NCI-H2029 treated with DMSO at 0.1 percent for 48 hours (cell line): ENCODE measurements around the gene TMEM178B.
"Not testable (repeated sequence)": the region's sequence is repeated elsewhere in the genome, so short reads cannot be mapped to it uniquely, and the experiment has no call there.

Experiments
- DNase-seq: peaks from one replicate; lab custom pipeline; 2025; lab: John Stamatoyannopoulos, UW

The TMEM178B gene

DNA sequence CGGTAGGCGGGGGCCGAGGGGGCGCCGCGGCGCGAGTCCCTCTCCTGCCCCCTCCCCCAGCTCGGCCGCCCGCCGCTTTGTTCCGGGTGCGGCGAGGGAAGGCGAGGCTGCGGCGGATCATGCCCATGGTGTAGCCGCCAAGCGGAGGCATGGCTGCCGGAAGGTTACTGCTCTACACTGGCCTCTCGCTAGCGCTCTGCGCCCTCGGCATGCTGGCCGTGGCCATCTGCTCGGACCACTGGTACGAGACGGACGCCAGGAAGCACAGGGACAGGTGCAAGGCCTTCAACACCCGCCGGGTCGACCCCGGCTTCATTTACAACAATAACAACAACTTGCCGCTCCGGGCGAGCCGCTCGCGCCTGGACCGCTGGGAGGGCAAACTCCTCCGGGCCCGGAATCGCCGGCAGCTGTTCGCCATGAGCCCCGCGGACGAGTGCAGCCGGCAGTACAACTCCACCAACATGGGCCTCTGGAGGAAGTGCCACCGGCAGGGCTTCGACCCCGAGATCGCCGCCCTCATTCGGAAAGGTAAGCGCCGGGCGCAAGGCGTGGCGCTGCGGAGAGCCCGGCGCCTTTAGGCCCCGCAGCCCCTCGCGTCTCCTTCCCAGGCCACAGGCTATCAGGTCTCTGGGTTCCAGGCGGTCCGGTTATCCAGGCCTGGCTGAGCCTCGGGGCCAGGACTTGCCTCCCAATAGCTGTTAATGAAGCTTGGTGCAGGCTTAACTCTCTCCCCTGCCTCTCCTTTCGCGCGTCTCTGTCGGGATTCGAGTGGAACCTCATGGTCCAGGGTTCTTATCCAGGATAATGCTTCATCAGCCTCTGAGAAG, 513 bp downstream of the TMEM178B start:
- peak; percentile 40 for DNase-seq

DNA sequence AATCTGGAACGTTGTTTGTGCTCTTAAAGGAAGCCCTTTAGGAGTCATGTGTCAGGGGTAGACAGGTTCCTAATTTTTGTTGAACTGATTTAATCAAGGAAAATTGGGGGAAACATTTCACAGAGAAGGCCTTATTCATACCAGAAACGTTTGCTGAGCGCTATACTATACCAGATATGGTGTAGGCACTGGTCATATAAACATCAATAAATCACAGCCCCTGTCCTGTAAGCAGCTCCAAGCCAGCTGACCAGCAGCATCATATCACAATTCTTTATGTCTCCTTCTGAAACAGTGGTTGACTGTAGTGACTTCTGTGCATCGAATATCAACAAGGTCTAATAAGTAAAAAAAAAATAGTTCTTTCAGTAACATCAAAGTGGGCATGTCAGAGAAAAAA, 1.1 kb downstream of the TMEM178B start:
- DNase-seq = no peak

GRCh38 chr7:141076377-141076776, 2.5 kb downstream of the TMEM178B start:
- DNase-seq = peak; percentile 77

GRCh38 chr7:141079219-141079618, 5.4 kb downstream of the TMEM178B start:
- DNase-seq = no peak

DNA sequence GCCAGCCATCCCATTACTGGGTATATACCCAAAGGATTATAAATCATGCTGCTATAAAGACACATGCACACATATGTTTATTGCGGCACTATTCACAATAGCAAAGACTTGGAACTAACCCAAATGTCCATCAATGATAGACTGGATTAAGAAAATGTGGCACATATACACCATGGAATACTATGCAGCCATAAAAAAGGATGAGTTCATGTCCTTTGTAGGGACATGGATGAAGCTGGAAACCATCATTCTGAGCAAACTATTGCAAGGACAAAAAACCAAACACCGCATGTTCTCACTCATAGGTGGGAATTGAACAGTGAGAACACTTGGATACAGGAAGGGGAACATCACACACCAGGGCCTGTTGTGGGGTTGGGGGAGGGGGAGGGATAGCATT, 15.6 kb downstream of the TMEM178B start:
- DNase-seq = not testable (repeated sequence)

DNA sequence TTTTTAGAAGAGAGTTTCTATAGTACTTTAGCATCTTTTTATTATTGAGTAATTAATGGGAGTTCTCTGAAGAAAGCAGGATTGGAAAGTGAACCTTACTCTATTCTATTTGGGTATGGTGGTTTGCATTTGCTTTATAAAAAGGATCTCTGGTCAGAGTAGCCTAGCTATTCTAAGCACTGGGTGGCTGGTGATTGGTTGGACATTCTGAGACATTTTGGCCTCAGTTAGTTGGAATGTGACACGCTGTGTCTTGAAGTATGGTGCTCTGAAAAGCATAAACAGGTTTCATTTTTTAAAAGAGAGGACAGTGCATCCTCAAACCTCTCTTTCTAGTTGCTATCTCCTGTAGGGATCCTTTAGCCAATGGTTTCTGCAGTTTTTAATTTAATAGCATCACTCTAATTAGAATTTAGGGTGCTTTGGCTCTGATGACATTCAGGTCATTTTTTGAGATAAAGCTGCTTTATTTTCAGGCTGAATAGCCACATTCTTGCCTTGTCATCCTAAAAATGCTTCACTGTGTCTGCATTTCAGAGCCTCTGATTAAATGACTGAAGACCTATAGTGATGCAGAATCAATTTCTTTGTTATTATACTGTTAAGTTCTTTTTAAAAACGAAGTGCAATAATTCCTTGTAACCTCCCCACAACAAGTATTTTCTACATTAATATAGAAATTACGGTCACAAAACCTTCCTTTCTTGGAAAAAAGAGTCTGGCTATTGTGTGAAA, 20.6 kb downstream of the TMEM178B start:
- DNase-seq = no peak

DNA sequence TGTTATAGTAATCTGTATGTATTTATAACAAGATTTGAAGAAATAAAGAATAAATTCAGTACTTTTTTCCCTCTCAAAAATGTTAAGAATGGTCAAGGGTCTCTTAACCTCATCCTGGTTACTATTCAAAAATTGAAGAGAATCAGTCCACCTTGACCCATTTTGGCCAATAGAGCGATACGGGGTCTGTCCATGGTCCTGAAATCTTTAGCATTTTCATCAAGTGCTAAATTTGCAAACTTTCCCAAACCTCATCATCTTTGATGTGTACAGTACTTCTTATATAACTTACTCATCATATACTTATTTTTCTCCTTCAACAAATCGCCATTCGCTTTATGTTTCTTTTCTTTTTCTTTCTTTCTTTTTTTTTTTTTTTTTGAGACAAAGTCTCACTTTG, 23.6 kb downstream of the TMEM178B start:
- no peak for DNase-seq

- no peak for DNase-seq
Measured at GRCh38 chr7:141102436-141102835, 28.6 kb downstream of the TMEM178B start.

GRCh38 chr7:141103847-141104429, 30.1 kb downstream of the TMEM178B start:
- no peak for DNase-seq

- DNase-seq = no peak
Measured at GRCh38 chr7:141113131-141113530, 39.3 kb downstream of the TMEM178B start.

GRCh38 chr7:141114029-141114664, 40.3 kb downstream of the TMEM178B start:
- DNase-seq = no peak

GRCh38 chr7:141115965-141116364, 42.1 kb downstream of the TMEM178B start:
- peak; percentile 86 for DNase-seq

GRCh38 chr7:141116661-141117060, 42.8 kb downstream of the TMEM178B start:
- DNase-seq = not testable (repeated sequence)

GRCh38 chr7:141118767-141119166, 44.9 kb downstream of the TMEM178B start:
- no peak for DNase-seq

DNA sequence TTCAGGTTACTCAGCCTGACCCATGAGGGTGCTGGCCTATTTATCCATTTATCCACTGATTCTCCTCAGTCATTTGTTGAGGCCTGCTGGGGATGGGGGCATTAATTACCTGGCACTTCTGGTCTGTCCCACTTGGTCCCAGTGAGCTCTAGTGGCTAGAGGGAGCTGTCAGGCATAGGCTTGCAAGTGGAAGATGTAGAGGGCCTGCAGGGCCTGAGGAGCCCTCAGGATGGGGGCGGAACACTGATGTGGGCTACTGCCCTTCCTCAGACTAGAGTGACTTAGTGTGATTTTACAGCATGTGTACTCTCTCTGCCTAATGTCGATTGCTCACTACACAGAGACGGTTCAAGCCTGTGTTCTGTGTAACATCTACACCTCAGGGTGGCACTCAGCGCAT, 45.3 kb downstream of the TMEM178B start:
- no peak for DNase-seq

DNA sequence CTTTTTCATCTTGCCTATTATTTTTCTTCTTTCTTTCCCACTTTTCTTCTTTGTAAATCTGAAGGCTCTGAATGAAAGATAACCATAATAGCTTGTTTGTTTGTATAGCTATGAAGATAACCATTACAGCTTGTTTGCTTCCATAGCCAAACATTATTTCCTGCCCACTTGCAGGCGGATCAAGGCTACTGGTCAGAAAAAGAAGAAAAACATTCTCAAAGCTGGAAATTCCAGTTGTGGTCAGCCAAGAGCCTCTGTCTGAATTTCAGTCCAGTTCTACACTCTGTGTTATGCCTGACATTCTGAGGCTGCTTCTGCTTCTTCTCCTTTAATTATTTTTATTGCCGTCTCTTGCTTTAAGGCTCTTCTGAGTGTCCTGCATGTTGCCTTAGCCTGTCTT, 48.9 kb downstream of the TMEM178B start:
- no peak for DNase-seq

DNA sequence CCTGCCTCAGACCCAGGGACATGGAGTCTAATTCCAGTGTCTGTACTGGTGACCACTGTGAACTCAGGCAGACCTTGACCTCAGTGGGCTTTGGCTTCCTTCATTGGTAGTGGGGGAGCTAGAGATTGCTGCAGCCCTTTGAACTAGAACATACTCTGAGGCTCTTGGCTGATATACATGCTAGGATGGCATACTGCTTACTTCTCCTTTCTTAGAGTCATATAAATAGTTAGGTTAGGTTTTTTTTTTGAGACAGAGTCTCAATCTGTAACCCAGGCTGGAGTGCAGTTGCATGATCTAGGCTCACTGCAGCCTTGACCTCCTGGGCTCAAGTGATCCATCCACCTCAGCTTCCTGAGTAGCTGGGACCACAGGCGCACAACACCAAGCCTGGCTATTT, 49.7 kb downstream of the TMEM178B start:
- no peak for DNase-seq

DNA sequence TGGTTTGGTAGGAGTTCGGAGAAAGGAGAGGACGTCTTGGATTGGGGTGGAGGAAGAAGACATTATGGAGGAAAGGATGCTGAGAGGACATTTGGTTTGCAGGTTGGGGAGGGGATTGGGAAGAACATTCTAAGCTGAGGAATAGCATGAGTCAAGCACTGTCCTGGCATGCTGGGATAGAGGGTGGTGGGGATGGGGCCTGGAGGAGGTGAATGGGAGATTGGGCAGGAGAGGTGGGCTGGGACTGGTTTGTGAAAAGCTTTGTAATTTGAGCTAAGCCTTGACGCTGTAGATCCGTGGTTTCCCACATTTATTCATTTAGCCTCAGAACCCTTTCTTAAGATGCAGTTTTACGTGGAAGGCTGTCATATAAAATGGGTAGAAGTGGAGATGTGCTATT, 52.2 kb downstream of the TMEM178B start:
- DNase-seq = no peak

DNA sequence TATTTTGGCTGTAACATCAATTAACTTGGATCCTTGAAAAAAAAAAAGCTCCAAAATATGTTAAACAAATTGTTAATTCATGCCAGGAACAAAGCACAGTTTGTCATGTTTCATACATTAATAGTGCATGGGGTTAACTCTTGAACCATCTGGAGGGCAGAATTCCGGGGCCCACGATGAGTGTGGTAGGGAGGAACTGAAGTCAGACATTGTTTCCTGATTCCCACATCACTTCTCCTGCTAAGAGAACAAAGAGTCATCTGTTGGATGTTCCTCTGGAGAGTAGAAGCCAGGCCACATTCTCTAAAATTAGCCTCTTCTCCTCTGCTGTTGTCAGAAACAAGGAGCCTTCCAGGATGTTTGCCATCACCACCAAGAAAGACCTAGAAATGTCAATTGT, 54.6 kb downstream of the TMEM178B start:
- no peak for DNase-seq

DNA sequence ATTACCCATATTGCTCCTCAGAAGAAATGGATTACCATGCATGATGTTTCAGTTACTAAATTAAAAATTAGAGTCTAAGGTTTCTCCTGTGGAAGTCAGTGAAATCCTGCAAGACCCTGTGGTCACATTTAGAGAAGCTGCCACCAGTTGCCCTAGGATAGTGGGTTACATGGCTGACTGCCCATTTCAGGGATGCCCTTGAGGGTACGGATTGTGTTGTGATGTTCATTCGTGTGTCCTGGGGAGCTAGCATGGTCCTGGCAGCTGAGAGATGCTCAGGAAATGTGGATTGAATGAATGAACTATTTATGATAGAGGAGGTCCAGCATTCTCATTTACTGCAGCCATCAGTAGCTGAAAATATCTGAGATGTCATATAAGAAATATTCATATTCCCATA, 55.1 kb downstream of the TMEM178B start:
- DNase-seq = no peak

GRCh38 chr7:141132671-141133070, 58.8 kb downstream of the TMEM178B start:
- no peak for DNase-seq

- no peak for DNase-seq
Measured at GRCh38 chr7:141133646-141134045, 59.8 kb downstream of the TMEM178B start.

DNA sequence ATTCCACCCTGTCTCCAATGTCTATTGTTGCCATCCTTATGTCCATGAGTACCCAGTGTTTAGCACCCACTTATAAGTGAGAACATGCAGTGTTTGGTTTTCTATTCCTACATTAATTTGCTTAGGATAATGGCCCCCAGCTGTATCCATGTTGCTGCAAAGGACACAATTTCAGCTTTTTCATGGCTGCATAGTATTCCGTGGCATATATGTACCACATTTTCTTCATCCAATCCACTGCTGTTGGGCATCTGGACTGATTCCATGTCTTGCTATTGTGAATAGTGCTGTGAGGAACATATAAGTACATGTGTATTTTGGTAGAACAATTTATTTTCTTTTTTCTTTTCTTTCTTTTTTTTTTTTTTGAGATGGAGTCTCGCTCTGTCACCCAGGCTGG, 68.2 kb downstream of the TMEM178B start:
- no peak for DNase-seq
